ENCODE measurements around the gene CAMK1D.

The CAMK1D gene

DNA sequence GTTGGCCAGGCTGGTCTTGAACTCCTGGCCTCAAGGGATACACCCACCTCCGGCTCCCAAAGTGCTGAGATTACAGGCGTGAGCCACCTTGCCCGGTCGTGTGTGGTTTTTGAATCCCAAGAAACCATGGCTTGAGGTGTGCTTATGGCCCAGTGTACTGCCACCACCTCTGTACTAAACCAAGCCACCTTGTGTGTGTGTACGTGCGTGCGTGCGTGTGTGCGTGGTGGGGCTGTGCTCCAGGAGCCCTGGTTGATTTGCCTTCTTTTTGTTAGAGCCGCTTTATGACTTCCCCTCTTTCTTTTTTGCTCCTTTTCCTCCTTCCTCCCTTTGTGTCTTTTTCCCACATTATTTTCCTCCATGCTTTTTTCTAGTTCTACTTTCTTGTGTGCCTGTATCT lies 121.4 kb downstream of the CAMK1D start:
- Histone ChIP-seq H3K4me2 (no peak overlapping the region), H3K27ac (no peak overlapping the region), H3K4me3 (no peak overlapping the region), H3K4me1 (peaks cover 9% of the 10 kb centered on the region; the same call in 1 of the 2 replicates), H4K20me1 (0 out of 2 replicates have a peak, but pooled peaks cover 22% of the 10 kb centered on the region), H3K9me3 (no peaks in the 10 kb centered on the region), H3K27me3 (no peaks in the 10 kb centered on the region), H3K36me3 (no peaks in the 10 kb centered on the region), H3K9ac (no peak overlapping the region)
- TF ChIP-seq Cebpa-rat (IDR thresholded peaks at IDR 0.05) = no peak

DNA sequence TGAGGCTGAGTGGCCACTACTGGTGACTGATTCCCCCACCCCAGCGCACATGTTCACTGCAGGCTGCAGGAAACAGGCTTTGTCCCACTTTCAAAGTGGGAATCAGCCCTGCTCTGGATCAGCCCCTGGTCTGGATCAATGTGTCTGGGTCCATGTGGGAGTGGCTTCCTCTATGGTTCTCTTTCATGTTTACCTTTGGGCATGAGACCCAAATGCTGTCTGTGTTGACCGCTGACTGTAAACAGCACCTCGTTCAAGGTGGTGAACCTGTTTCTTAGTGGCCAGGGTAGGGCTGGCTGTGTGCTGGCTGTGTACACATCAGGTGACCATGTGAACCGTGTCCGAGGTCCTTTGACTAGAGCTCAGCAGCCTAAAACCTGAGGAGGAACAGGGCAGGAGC lies 121.8 kb downstream of the CAMK1D start:
- TF ChIP-seq Cebpa-rat (IDR thresholded peaks at IDR 0.05) = no peak
- no peak overlapping the region for H3K27ac ChIP-seq
- 0 out of 2 replicates have a peak, but pooled peaks cover 22% of the 10 kb centered on the region for H4K20me1 ChIP-seq
- no peak overlapping the region for H3K9ac ChIP-seq
- H3K36me3 ChIP-seq = no peaks in the 10 kb centered on the region
- no peak overlapping the region for H3K4me2 ChIP-seq
- H3K4me1 ChIP-seq = peaks cover 9% of the 10 kb centered on the region; the same call in 1 of the 2 replicates
- H3K27me3 ChIP-seq = no peaks in the 10 kb centered on the region
- no peaks in the 10 kb centered on the region for H3K9me3 ChIP-seq
- H3K4me3 ChIP-seq = no peak overlapping the region

DNA sequence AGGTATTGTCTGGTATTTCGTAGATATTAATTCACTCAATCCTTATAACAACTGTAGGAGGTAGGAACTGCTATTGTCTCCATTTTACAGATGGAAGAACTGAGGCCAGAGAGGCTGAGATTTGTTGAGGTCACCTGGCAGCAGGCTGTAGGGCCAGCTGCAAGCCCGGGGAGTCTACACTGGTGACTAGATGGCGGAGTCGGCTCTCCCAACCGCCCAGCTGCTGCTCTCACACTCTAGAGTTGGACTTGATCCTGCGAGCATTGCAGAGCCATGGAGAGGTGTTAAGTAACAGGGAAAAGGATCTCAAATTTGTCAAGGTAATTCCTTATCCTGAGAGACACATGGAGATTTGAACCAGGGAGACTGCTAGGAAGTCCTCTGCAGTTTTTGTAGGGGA lies 124.1 kb downstream of the CAMK1D start:
- H3K27me3 ChIP-seq = no peaks in the 10 kb centered on the region
- no peak overlapping the region for H3K27ac ChIP-seq
- no peak for TF ChIP-seq Cebpa-rat (IDR thresholded peaks at IDR 0.05)
- H3K36me3 ChIP-seq = 0 out of 2 replicates have a peak, but pooled peaks cover 5% of the 10 kb centered on the region
- H3K4me3 ChIP-seq = no peak overlapping the region
- no peak overlapping the region; the same call in 1 of the 2 replicates for H3K4me2 ChIP-seq
- H3K9ac ChIP-seq = no peak overlapping the region
- peaks cover 9% of the 10 kb centered on the region; the same call in 1 of the 2 replicates for H3K4me1 ChIP-seq
- no peaks in the 10 kb centered on the region for H3K9me3 ChIP-seq
- 0 out of 2 replicates have a peak, but pooled peaks cover 21% of the 10 kb centered on the region for H4K20me1 ChIP-seq

DNA sequence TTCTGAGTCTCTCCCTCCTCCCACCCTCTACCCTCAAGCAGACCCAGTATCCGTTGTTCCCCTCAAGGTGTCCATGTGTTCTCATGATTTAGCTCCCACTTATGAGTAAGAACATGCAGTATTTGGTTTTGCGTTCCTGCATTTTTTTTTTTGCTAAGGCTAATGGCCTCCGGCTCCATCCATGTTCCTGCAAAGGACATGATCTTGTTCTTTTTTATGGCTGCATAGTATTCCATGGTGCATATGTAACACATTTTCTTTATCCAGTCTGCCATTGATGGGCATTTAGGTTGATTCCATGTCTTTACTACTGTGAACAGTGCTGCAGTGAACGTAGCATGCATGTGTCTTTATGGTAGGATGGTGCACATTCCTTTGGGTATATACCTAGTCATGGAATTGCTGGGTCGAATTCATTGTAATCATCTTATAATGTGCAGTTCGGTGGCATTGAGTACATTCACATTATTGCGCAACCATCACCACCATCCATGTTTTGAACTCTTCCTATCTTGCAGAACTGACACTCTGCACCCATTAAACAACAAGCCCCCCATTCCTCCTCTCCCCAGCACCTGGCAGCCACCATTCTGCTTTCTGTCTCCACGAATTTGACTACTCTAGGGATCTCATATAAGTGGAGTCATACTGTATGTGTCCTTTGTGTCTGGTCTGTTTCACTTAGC lies 125.5 kb downstream of the CAMK1D start:
- H3K4me2 ChIP-seq = no peak overlapping the region
- no peak overlapping the region for H3K4me3 ChIP-seq
- TF ChIP-seq Cebpa-rat (IDR thresholded peaks at IDR 0.05) = peak; percentile 89
- no peak overlapping the region for H3K9ac ChIP-seq
- no peak overlapping the region for H3K27ac ChIP-seq
- no peaks in the 10 kb centered on the region for H3K9me3 ChIP-seq
- no peaks in the 10 kb centered on the region for H3K27me3 ChIP-seq
- 0 out of 2 replicates have a peak, but pooled peaks cover 11% of the 10 kb centered on the region for H4K20me1 ChIP-seq
- 0 out of 2 replicates have a peak, but pooled peaks cover 10% of the 10 kb centered on the region for H3K36me3 ChIP-seq
- H3K4me1 ChIP-seq = peaks cover 9% of the 10 kb centered on the region; the same call in 1 of the 2 replicates

DNA sequence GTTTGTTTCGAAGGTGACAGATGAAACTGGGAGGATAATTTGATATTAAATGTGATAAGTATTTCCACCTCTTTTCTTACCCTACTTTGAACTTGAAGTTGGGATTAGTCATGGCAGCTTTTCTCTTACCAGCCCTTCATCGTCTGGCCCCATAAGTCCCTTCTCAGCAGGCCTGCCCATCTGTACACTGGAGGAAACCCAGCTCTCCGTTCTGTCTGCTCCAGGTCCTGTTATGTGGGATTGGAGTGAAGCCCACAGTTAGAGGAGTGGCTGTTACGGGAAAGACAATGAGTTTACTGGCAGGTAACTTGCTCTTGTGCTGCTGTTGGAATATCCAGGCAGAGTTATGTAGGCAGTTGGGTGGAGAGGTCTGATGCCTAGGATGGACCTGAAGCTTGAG lies 127.3 kb downstream of the CAMK1D start:
- peaks cover 14% of the 10 kb centered on the region for H3K4me1 ChIP-seq
- no peak overlapping the region for H3K4me3 ChIP-seq
- H3K27ac ChIP-seq = no peak overlapping the region
- H3K4me2 ChIP-seq = no peak overlapping the region
- H3K9me3 ChIP-seq = peaks cover 17% of the 10 kb centered on the region
- no peak overlapping the region for H3K9ac ChIP-seq
- no peaks in the 10 kb centered on the region for H3K27me3 ChIP-seq
- TF ChIP-seq Cebpa-rat (IDR thresholded peaks at IDR 0.05) = no peak
- 0 out of 2 replicates have a peak, but pooled peaks cover 4% of the 10 kb centered on the region for H4K20me1 ChIP-seq
- peaks cover 23% of the 10 kb centered on the region; the same call in 1 of the 2 replicates for H3K36me3 ChIP-seq

DNA sequence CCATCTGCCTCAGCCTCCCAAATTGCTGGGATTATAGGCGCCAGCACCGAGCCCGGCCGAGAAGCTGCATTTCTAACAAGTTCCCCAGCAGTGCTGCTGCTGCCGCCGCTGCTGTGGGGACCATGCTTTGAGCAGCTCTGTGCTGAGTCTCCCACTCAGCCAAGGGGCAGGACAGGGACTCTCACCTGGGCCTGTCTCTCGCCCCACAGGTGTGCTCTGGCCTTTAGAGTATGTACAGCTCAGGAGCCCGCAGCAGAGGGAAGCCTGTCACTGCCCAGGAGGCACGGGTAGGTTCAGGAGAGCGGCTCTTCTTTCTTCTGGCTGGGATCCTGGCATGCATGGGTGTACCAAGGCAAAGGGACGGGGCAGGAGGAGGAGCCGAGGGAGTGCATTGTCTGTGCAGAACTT lies 130.1 kb downstream of the CAMK1D start:
- peaks cover 23% of the 10 kb centered on the region; the same call in 1 of the 2 replicates for H3K36me3 ChIP-seq
- no peak overlapping the region for H3K27ac ChIP-seq
- H3K4me1 ChIP-seq = peaks cover 33% of the 10 kb centered on the region
- H3K9ac ChIP-seq = no peak overlapping the region
- peaks cover 18% of the 10 kb centered on the region for H3K9me3 ChIP-seq
- no peaks in the 10 kb centered on the region for H3K27me3 ChIP-seq
- no peak for TF ChIP-seq Cebpa-rat (IDR thresholded peaks at IDR 0.05)
- H3K4me3 ChIP-seq = no peak overlapping the region
- no peak overlapping the region for H3K4me2 ChIP-seq
- no peaks in the 10 kb centered on the region for H4K20me1 ChIP-seq

DNA sequence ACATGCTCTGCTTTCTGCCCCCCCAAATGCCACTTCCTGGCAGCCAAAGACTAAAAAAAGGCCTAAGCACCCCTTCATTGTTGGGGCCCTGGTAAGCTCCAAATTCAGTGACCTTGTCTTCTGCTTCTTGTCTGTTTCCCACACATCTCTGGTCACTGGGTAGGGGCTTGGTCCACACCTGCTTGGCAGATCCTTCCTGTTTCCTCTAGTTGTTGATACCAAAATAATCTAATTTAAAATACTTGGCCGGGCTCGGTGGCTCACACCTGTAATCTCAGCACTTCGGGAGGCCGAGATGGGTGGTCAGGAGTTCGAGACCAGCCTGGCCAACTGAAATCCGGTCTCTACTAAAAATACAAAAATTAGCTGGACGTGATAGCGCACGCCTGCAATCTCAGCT lies 130.6 kb downstream of the CAMK1D start:
- no peaks in the 10 kb centered on the region for H3K27me3 ChIP-seq
- no peaks in the 10 kb centered on the region for H4K20me1 ChIP-seq
- H3K4me3 ChIP-seq = no peak overlapping the region
- H3K27ac ChIP-seq = no peak overlapping the region
- peaks cover 37% of the 10 kb centered on the region for H3K4me1 ChIP-seq
- peaks cover 23% of the 10 kb centered on the region; the same call in 1 of the 2 replicates for H3K36me3 ChIP-seq
- H3K9ac ChIP-seq = no peak overlapping the region
- no peak for TF ChIP-seq Cebpa-rat (IDR thresholded peaks at IDR 0.05)
- H3K4me2 ChIP-seq = no peak overlapping the region
- H3K9me3 ChIP-seq = peaks cover 18% of the 10 kb centered on the region

DNA sequence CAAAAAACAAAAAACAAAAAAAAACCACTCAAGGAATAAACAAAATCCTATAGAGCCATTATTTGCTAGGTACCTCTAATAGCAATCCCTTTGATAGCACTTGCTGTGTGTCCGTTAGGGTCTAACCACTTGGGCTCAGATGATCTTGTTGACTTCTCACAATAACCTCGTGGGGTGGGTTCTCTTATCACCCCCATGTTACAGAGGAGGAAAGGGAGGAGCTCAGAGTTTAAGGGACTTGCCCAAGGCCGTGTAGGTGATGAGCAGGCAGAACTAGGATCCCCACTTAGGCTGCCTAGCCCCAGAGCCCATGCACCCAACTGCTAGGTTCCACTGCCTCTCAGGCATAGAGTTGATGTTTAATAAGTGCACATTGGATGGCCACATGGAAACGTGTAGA lies 131.1 kb downstream of the CAMK1D start:
- Histone ChIP-seq H4K20me1 (no peaks in the 10 kb centered on the region), H3K4me3 (no peak overlapping the region), H3K4me2 (no peak overlapping the region), H3K9ac (no peak overlapping the region), H3K36me3 (peaks cover 23% of the 10 kb centered on the region; the same call in 1 of the 2 replicates), H3K27me3 (no peaks in the 10 kb centered on the region), H3K9me3 (peaks cover 18% of the 10 kb centered on the region), H3K4me1 (peaks cover 43% of the 10 kb centered on the region), H3K27ac (no peak overlapping the region)
- TF ChIP-seq Cebpa-rat (IDR thresholded peaks at IDR 0.05) = no peak

DNA sequence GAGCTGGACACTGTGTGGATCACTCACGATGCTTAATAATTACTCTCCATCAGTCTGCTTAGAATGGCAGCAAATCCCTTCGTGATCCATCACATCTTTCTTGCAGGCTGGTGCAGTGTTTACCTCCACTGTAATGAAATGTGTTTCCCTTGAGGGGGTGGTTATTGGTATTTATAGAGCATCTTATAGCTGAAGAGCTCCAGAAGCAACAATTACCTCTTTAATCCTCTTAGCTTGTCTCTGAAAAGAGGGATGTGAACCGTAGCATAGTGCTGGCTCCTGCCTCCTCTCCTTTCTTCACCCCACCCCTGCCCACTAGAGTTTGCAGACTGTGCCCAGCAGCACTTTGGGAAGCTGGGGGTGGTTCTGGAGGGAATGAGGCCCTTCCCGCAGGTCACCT lies 132.6 kb downstream of the CAMK1D start:
- no peak overlapping the region for H3K9ac ChIP-seq
- peak overlapping the region; percentile 41 for H3K27ac ChIP-seq
- TF ChIP-seq Cebpa-rat (IDR thresholded peaks at IDR 0.05) = no peak
- H3K4me2 ChIP-seq = peak overlapping the region; percentile 56
- H3K27me3 ChIP-seq = no peaks in the 10 kb centered on the region
- peaks cover 56% of the 10 kb centered on the region for H3K4me1 ChIP-seq
- H3K4me3 ChIP-seq = no peak overlapping the region
- no peaks in the 10 kb centered on the region for H4K20me1 ChIP-seq
- peaks cover 23% of the 10 kb centered on the region; the same call in 1 of the 2 replicates for H3K36me3 ChIP-seq
- H3K9me3 ChIP-seq = peaks cover 18% of the 10 kb centered on the region

DNA sequence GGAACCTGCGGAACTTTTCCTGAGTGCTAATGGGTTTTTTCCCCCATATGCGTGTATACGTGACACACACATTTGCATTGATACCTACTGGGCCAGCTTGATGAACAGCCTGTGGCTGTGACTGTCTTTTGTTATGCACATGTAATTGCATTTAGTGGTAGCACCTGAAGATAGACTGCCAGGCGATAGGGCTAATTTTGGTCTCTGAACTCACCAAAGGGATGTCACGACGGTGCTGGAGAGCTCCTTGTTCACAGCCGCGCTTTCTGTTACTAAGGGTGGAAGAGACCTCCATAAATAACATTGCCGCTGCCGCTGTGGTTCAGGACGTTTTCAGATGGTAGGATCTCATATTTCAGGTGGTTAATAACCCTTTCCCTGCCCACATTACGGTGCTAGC lies 133.2 kb downstream of the CAMK1D start:
- Histone ChIP-seq H3K4me3 (no peak overlapping the region), H3K4me2 (peak overlapping the region; percentile 56), H3K27me3 (no peaks in the 10 kb centered on the region), H3K4me1 (peaks cover 56% of the 10 kb centered on the region), H4K20me1 (no peaks in the 10 kb centered on the region), H3K36me3 (peaks cover 20% of the 10 kb centered on the region; the same call in 1 of the 2 replicates), H3K9ac (no peak overlapping the region), H3K27ac (0 out of 2 replicates have a peak overlapping the region, but pooled peaks have one; percentile 41), H3K9me3 (peaks cover 18% of the 10 kb centered on the region)
- TF ChIP-seq Cebpa-rat (IDR thresholded peaks at IDR 0.05) = no peak
